PC-3 (cell line): ENCODE results near the gene TRIM14. TPM values are rescaled to one million over a fixed set of nuclear protein-coding genes. Genes with fewer than 3 reads are reported as not detected.

Experiments
- ATAC-seq: fragments of 200-7000 bp; cut with Tn5 transposase; 2 replicates; pipeline ENCODE4 v1.9.1; 2020; ENCODE audit warnings: mild to moderate bottlenecking, moderate library complexity
- BruUV-seq: library from RNA; stranded (reverse); fragments of 400-500 nt; replicated peaks from 2 replicates; lab custom pipeline; 2021; lab: Mats Ljungman, UMichigan
- CTCF ChIA-PET: fragments of 300-600 bp; sonication (Branson Sonifier 250); formaldehyde crosslinking; loops from one replicate; lab custom pipeline; 2022; ENCODE audit warnings: antibody characterized with exemption; lab: Charles Lee
- POLR2A ChIA-PET: fragments of 300-600 bp; sonication (Branson Sonifier 250); formaldehyde crosslinking; loops from one replicate; lab custom pipeline; 2022; ENCODE audit warnings: antibody characterized with exemption; ENCODE audit not compliant: unreplicated experiment; lab: Charles Lee
- DNase-seq: peaks from one replicate; pipeline ENCODE4 v3.0.0-alpha.2; 2015
- H2AFZ ChIP-seq: fragments of 300-600 bp; sonication (generic); 2 replicates; pipeline ENCODE4 v1.6.0; 2016; ENCODE audit warnings: antibody characterized with exemption, low read length
- H3F3A ChIP-seq: fragments of 300-600 bp; sonication (generic); one replicate; pipeline ENCODE4 v1.6.0; 2017; ENCODE audit warnings: antibody characterized with exemption, low read length, control low read depth, mild to moderate bottlenecking; ENCODE audit not compliant: unreplicated experiment
- H3K27ac ChIP-seq: fragments of 300-600 bp; sonication (generic); 2 replicates; pipeline ENCODE4 v1.5.1; 2016; ENCODE audit warnings: mild to moderate bottlenecking, low read length
- H3K27me3 ChIP-seq: fragments of 300-600 bp; sonication (generic); 2 replicates; pipeline ENCODE4 v1.6.1; 2016; ENCODE audit warnings: low read length, mixed read lengths
- H3K36me3 ChIP-seq: fragments of 300-600 bp; sonication (generic); 2 replicates; pipeline ENCODE4 v1.6.1; 2016; ENCODE audit warnings: low read depth, mixed run types, low read length, mixed read lengths
- H3K4me1 ChIP-seq: fragments of 300-600 bp; sonication (generic); 2 replicates; pipeline ENCODE4 v1.5.1; 2016; ENCODE audit warnings: low read length; ENCODE audit not compliant: insufficient read depth
- H3K4me2 ChIP-seq: fragments of 300-600 bp; sonication (generic); 2 replicates; pipeline ENCODE4 v1.6.0; 2016; ENCODE audit warnings: low read length
- H3K4me3 ChIP-seq: fragments of 300-600 bp; sonication (generic); 2 replicates; pipeline ENCODE4 v1.5.1; 2016; ENCODE audit warnings: mild to moderate bottlenecking, low read length, mixed read lengths
- H3K79me2 ChIP-seq: fragments of 300-600 bp; sonication (generic); 2 replicates; pipeline ENCODE4 v1.6.1; 2017; ENCODE audit warnings: low read length, mixed read lengths
- H3K9ac ChIP-seq: fragments of 300-600 bp; sonication (generic); 2 replicates; pipeline ENCODE4 v1.6.0; 2016; ENCODE audit warnings: mild to moderate bottlenecking, low read length
- H3K9me2 ChIP-seq: fragments of 300-600 bp; sonication (generic); replicated peaks from 2 replicates; pipeline ENCODE4 v1.6.1; 2016; ENCODE audit warnings: mixed run types, low read length, mixed read lengths
- H3K9me3 ChIP-seq: fragments of 300-600 bp; sonication (generic); 2 replicates; pipeline ENCODE4 v1.6.1; 2016; ENCODE audit warnings: low read length, mixed read lengths
- H4K20me1 ChIP-seq: fragments of 300-600 bp; sonication (generic); 2 replicates; pipeline ENCODE4 v1.6.1; 2016; ENCODE audit warnings: low read length, mixed read lengths
- CTCF ChIP-seq: fragments of 300-600 bp; sonication (generic); conservative IDR thresholded peaks from 2 replicates; pipeline ENCODE4 v1.5.1; 2017; ENCODE audit warnings: antibody characterized with exemption, low read depth, mild to moderate bottlenecking, low read length
- EZH2 ChIP-seq: fragments of 300-600 bp; sonication (generic); IDR thresholded peaks from one replicate; pipeline ENCODE4 v1.6.1; 2017; ENCODE audit warnings: antibody characterized with exemption, mild to moderate bottlenecking, low read length; ENCODE audit not compliant: unreplicated experiment
- EZH2phosphoT487 ChIP-seq: fragments of 300-600 bp; sonication (generic); IDR thresholded peaks from 2 replicates; pipeline ENCODE4 v1.6.1; 2018; ENCODE audit warnings: mild to moderate bottlenecking, antibody characterized with exemption, low read length, borderline replicate concordance
- intact Hi-C: fragments of 100-400 bp; cut with micrococcal nuclease; formaldehyde crosslinking; loops from 2 replicates; pipeline ENCODE4 v1.9.0; 2023
- total RNA-seq: library from RNA; depleted of rRNA; stranded (reverse); fragments of >200 nt; gene quantifications from 2 replicates; pipeline ENCODE4 v1.2.3, GENCODE V29; 2014

The TRIM14 gene
- total RNA-seq, 1 experiment from 2014 or later: 11.2 TPM

GRCh38 chr9:98101416-98101815 is 17.6 kb downstream of the TRIM14 start:
- Histone ChIP-seq H3K9me3 (peaks cover 4% of the 10 kb centered on the region; the same call in 1 of the 2 replicates), H3K4me2 (no peak overlapping the region), H2AFZ (no peak overlapping the region), H3K79me2 (no peaks in the 10 kb centered on the region), H3K27me3 (no peaks in the 10 kb centered on the region), H3K9ac (no peak overlapping the region), H3K4me3 (no peak overlapping the region), H3K4me1 (no peaks in the 10 kb centered on the region), H3K36me3 (peaks cover 9% of the 10 kb centered on the region), H3K27ac (no peak overlapping the region), H3F3A (no peaks in the 10 kb centered on the region), H4K20me1 (no peaks in the 10 kb centered on the region), H3K9me2 (no peaks in the 10 kb centered on the region)
- POLR2A ChIA-PET: no interaction called here
- BruUV-seq: no TSS peak
- ATAC-seq (no peak), DNase-seq (no peak)
- intact Hi-C loops: no loop called here
- CTCF ChIA-PET: no interaction called here
- no peak for TF ChIP-seq CTCF
- TF ChIP-seq EZH2phosphoT487: no peak
- no peak for TF ChIP-seq EZH2

- no peak overlapping the region for H3K4me3 ChIP-seq
- H3K9me3 ChIP-seq: no peaks in the 10 kb centered on the region
- no peak for TF ChIP-seq CTCF
- no peak for TF ChIP-seq EZH2
- TF ChIP-seq EZH2phosphoT487: no peak
- intact Hi-C loops: no loop called here
- H3K27ac ChIP-seq: no peak overlapping the region
- no peak overlapping the region for H3K4me2 ChIP-seq
- CTCF ChIA-PET: no interaction called here
- no peak overlapping the region for H3K9ac ChIP-seq
- BruUV-seq: no TSS peak
- H3K36me3 ChIP-seq: no peaks in the 10 kb centered on the region
- no peak for DNase-seq
- no peak overlapping the region for H2AFZ ChIP-seq
- POLR2A ChIA-PET: no interaction called here
- H3K27me3 ChIP-seq: no peaks in the 10 kb centered on the region
- no peak for ATAC-seq
- H4K20me1 ChIP-seq: no peaks in the 10 kb centered on the region
- H3F3A ChIP-seq: no peaks in the 10 kb centered on the region
- no peaks in the 10 kb centered on the region for H3K9me2 ChIP-seq
- no peaks in the 10 kb centered on the region for H3K79me2 ChIP-seq
- H3K4me1 ChIP-seq: no peaks in the 10 kb centered on the region
These were observed 18.6 kb downstream of the TRIM14 start for GRCh38 chr9:98100456-98100855.

GRCh38 chr9:98099898-98100297 is 19.1 kb downstream of the TRIM14 start:
- Histone ChIP-seq H3K9ac (no peak overlapping the region), H3K27me3 (no peaks in the 10 kb centered on the region), H3K79me2 (no peaks in the 10 kb centered on the region), H4K20me1 (no peaks in the 10 kb centered on the region), H3K9me2 (no peaks in the 10 kb centered on the region), H3K4me1 (no peaks in the 10 kb centered on the region), H3K4me2 (no peak overlapping the region), H3K4me3 (no peak overlapping the region), H3K9me3 (no peaks in the 10 kb centered on the region), H3K27ac (no peak overlapping the region), H2AFZ (no peak overlapping the region), H3K36me3 (no peaks in the 10 kb centered on the region), H3F3A (no peaks in the 10 kb centered on the region)
- BruUV-seq: no TSS peak
- TF ChIP-seq CTCF (no peak), EZH2phosphoT487 (no peak), EZH2 (no peak)
- ChIA-PET CTCF (no interaction called here), POLR2A (no interaction called here)
- no peak for ATAC-seq
- no peak for DNase-seq
- intact Hi-C loops: no loop called here
